T47D (cell line): ENCODE results near the gene DTNA.
A peak's percentile ranks its signal among the peaks of the same experiment; 100 is the strongest.
"Not testable (repeated sequence)": the region's sequence is repeated elsewhere in the genome, so short reads cannot be mapped to it uniquely, and the experiment has no call there.

ENCODE experiments used
- DNase-seq, 2 experiments: peaks; one replicate each; pipeline versions ENCODE4 v3.0.0 to v3.0.0-alpha.2; 2011 to 2012; ENCODE audit warnings: low read depth in 1 of 2, low spot score in 1 of 2
- JUND ChIP-seq: IDR thresholded peaks from 2 replicates; pipeline ENCODE4 v1.6.1; 2012; ENCODE audit warnings: low read depth
- in situ Hi-C: cut with HindIII; loops from 2 replicates; pipeline ENCODE4 v1.10.0; 2016; ENCODE audit warnings: low sequenced_read_pairs, low pct_unique_long_range_greater_than_20kb

DTNA gene

GRCh38 chr18:34886177-34886576, 176.1 kb downstream of the DTNA start:
- no peak for TF ChIP-seq JUND
- in situ Hi-C loops = no loop called here
- no peak for DNase-seq

- no peak for TF ChIP-seq JUND
- DNase-seq = no peak
- in situ Hi-C loops = no loop called here
These were observed 177.9 kb downstream of the DTNA start for GRCh38 chr18:34887881-34888580.

- TF ChIP-seq JUND = no peak
- DNase-seq = no peak
- in situ Hi-C loops = no loop called here
These were observed 180.5 kb downstream of the DTNA start for GRCh38 chr18:34890486-34891085.

GRCh38 chr18:34892379-34892778, 182.3 kb downstream of the DTNA start:
- no peak for TF ChIP-seq JUND
- DNase-seq = no peak
- in situ Hi-C loops = no loop called here

- in situ Hi-C loops = no loop called here
- no peak for TF ChIP-seq JUND
- no peak for DNase-seq
These were observed 183.1 kb downstream of the DTNA start for GRCh38 chr18:34893239-34893638.

GRCh38 chr18:34901299-34901698, 191.2 kb downstream of the DTNA start:
- TF ChIP-seq JUND = no peak
- DNase-seq = peak in 1 of 2 experiments; percentile 31
- in situ Hi-C loops = no loop called here

- in situ Hi-C loops = no loop called here
- DNase-seq = no peak
- TF ChIP-seq JUND = no peak
These were observed 194.9 kb downstream of the DTNA start for GRCh38 chr18:34904994-34905393.

GRCh38 chr18:34906985-34907384, 196.9 kb downstream of the DTNA start:
- in situ Hi-C loops = not testable (repeated sequence)

GRCh38 chr18:34909637-34910364, 199.7 kb downstream of the DTNA start:
- in situ Hi-C loops = no loop called here
- no peak for DNase-seq
- no peak for TF ChIP-seq JUND

More at GRCh38 chr18:34906985-34907384, 196.9 kb downstream of the DTNA start:
- DNase-seq = not testable (repeated sequence)

GRCh38 chr18:34911081-34911480, 201.0 kb downstream of the DTNA start:
- TF ChIP-seq JUND = no peak
- in situ Hi-C loops = no loop called here

GRCh38 chr18:34911661-34912384, 201.7 kb downstream of the DTNA start:
- no peak for TF ChIP-seq JUND
- in situ Hi-C loops = no loop called here
- peak; percentile 1 to 76 for DNase-seq

More at GRCh38 chr18:34911081-34911480, 201.0 kb downstream of the DTNA start:
- DNase-seq = no peak

- no peak for TF ChIP-seq JUND
- in situ Hi-C loops = no loop called here
- no peak for DNase-seq
These were observed 204.0 kb downstream of the DTNA start for GRCh38 chr18:34913837-34914661.
